ENCODE results near the gene EDARADD. TPM values are rescaled to one million over a fixed set of nuclear protein-coding genes. Genes with fewer than 3 reads are reported as not detected.

EDARADD gene
- total and polyA plus RNA-seq, 2 of the 8 experiments (the other 6 are each of a cell fraction or from before 2014, with no cell fraction given), result 3.4 to 6.1 TPM

GRCh38 chr1:236426215-236426614 is 32.1 kb downstream of the EDARADD start:
- no peak overlapping the region for H3K18ac ChIP-seq (ENCODE audit: extremely low read depth, low read length)
- no peak overlapping the region for H2BK120ac ChIP-seq (replicated peaks; ENCODE audit: low read depth, low read length)
- H3K14ac ChIP-seq (ENCODE audit: insufficient read length), result no peak overlapping the region
- no peak overlapping the region for H2BK15ac ChIP-seq (ENCODE audit: low read length)
- no peak overlapping the region for H3K9ac ChIP-seq (replicated peaks in 1 of 4; ENCODE audit: extremely low read depth in 1 of 4, low read depth in 3 of 4, low read length in 3 of 4)
- no peak overlapping the region for H3K23ac ChIP-seq (ENCODE audit: insufficient read length)
- H4K91ac ChIP-seq (replicated peaks; ENCODE audit: insufficient read length, low read length), result no peak overlapping the region
- H2AK5ac ChIP-seq (ENCODE audit: low read depth, low read length), result no peak overlapping the region
- H3K36me3 ChIP-seq (ENCODE audit: control insufficient read depth in 2 of 4, insufficient read depth in 4 of 4, low read length in 3 of 4), result peaks cover 0 to 6% (median 1%) of the 10 kb centered on the region in 4 experiments; a peak in 2 of 8 replicates
- POLR2A ChIA-PET (ENCODE audit: partially characterized antibody), result interaction anchor here (0.7 kb wide), 1 partner anchor 27 kb away, joined by 3 read pairs; no protein-coding TSS in a partner anchor
- CTCF ChIA-PET (ENCODE audit: partially characterized antibody), result interaction anchor here (0.6 to 1.4 kb wide), 5 partner anchors 13 to 154 kb away, joined by 3 to 5 read pairs (median 3); no protein-coding TSS in a partner anchor
- H3K79me1 ChIP-seq (ENCODE audit: low read depth, low read length), result no peaks in the 10 kb centered on the region
- H3K27ac ChIP-seq (ENCODE audit: low read depth, low read length), result no peak overlapping the region
- no peak overlapping the region for H3K4ac ChIP-seq (replicated peaks; ENCODE audit: insufficient read length, low read depth, low read length)
- H4K20me1 ChIP-seq (replicated peaks in 1 of 2; ENCODE audit: control insufficient read depth in 1 of 2, insufficient read depth in 2 of 2, low read length in 2 of 2), result no peaks in the 10 kb centered on the region
- peaks cover 0 to 3% of the 10 kb centered on the region in 2 experiments; a peak in 1 of 4 replicates for H3K9me3 ChIP-seq (ENCODE audit: insufficient read depth in 2 of 2, low read depth in 1 of 2, low read length in 1 of 2)
- DNase-seq (ENCODE audit: low read depth in 1 of 2, low spot score in 2 of 2) (no peak), FAIRE-seq (no peak)
- no peak overlapping the region for H3K56ac ChIP-seq (replicated peaks; ENCODE audit: insufficient read length, low read depth, low read length)
- 71% methylated on average over 3 of the region's 3 CpGs; no CpG with 5 or more reads in 1 of the 2 experiments for WGBS, 2 experiments (ENCODE audit: extremely low coverage in 1 of 2, insufficient coverage in 1 of 2, insufficient read length in 1 of 2, insufficient replicate concordance in 2 of 2, low coverage in 1 of 2, low lambda C conversion rate in 2 of 2, missing lambda C conversion rate in 1 of 2)
- H3K4me2 ChIP-seq (ENCODE audit: insufficient read depth in 1 of 2, low read depth in 2 of 2, low read length in 2 of 2), result no peak overlapping the region
- no peaks in the 10 kb centered on the region for H3K27me3 ChIP-seq (replicated peaks in 1 of 4; ENCODE audit: control insufficient read depth in 3 of 4, extremely low read depth in 1 of 4, insufficient read depth in 3 of 4, low read length in 3 of 4)
- H2AFZ ChIP-seq (ENCODE audit: low read length), result no peak overlapping the region
- no peak overlapping the region for H2BK20ac ChIP-seq (ENCODE audit: low read length)
- H3K4me1 ChIP-seq (replicated peaks in 1 of 4; ENCODE audit: control insufficient read depth in 3 of 4, insufficient read depth in 4 of 4, low read length in 3 of 4), result no peaks in the 10 kb centered on the region; a peak in 1 of 7 replicates
- no peak for TF ChIP-seq TEAD4 (IDR thresholded peaks at IDR 0.05; ENCODE audit: low read depth, low read length)
- no peak for TF ChIP-seq GTF2F1 (IDR thresholded peaks at IDR 0.05; ENCODE audit: borderline replicate concordance, low read depth, low read length)
- TF ChIP-seq CTBP2 (IDR thresholded peaks at IDR 0.05; ENCODE audit: borderline replicate concordance, insufficient read depth, insufficient read length, low read length), result no peak
- no peak for TF ChIP-seq CBX5 (IDR thresholded peaks at IDR 0.05; ENCODE audit: low read depth, low read length)
- TF ChIP-seq TAF1 (IDR thresholded peaks at IDR 0.05; ENCODE audit: low read depth, low read length), result no peak
- TF ChIP-seq ZNF274 (IDR thresholded peaks at IDR 0.05; ENCODE audit: borderline replicate concordance, extremely low read depth, low read length), result no peak
- TF ChIP-seq SP1 (IDR thresholded peaks at IDR 0.05; ENCODE audit: low read depth, low read length), result no peak
- no peak for TF ChIP-seq POLR2A (IDR thresholded peaks at IDR 0.05; ENCODE audit: control extremely low read depth in 1 of 2, low read depth in 2 of 2, low read length in 2 of 2)
- no peak overlapping the region for H4K8ac ChIP-seq (ENCODE audit: extremely low read depth, insufficient read depth, low read length)
- H2BK12ac ChIP-seq (ENCODE audit: low read depth, low read length), result no peak overlapping the region
- H4K5ac ChIP-seq (ENCODE audit: insufficient read length, low read depth, low read length), result no peak overlapping the region
- no peaks in the 10 kb centered on the region for H3K23me2 ChIP-seq (ENCODE audit: low read depth, low read length)
- H3K79me2 ChIP-seq (ENCODE audit: control insufficient read depth in 1 of 2, insufficient read depth in 2 of 2, low read length in 2 of 2), result no peaks in the 10 kb centered on the region
- no peak overlapping the region for H2BK5ac ChIP-seq (ENCODE audit: low read depth, low read length)
- no peak overlapping the region for H3K4me3 ChIP-seq (ENCODE audit: extremely low read depth in 1 of 4, insufficient read depth in 2 of 4, low read depth in 3 of 4, low read length in 4 of 4)
